HG03139 (cell line): ENCODE results near the gene SLC25A38.
"Not testable (repeated sequence)": the region's sequence is repeated elsewhere in the genome, so short reads cannot be mapped to it uniquely, and the experiment has no call there.

ENCODE experiments used
- ATAC-seq: cut with Tn5 transposase; IDR thresholded peaks from one replicate; pipeline ENCODE4 v1.9.1; 2021; ENCODE audit not compliant: unreplicated experiment

Gene SLC25A38

DNA sequence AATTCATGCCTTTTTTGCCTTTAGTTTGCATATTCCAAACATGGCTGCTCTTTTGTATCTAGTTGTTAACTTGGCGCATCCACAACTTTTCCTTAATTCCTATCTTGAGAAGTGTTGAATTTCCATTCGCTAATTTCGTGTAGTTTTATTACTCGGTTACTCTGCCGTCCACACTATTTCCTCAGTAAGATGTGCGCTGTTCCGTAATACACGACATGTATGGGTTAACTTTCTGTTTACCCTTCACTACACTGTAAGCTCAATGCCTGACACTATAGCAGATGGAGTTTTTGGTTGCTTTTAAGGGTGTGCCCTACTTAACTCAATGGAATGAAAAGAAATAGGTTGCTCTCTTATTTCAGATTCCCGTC, 24.1 kb downstream of the SLC25A38 start:
- ATAC-seq, result no peak

GRCh38 chr3:39407773-39408492, 24.8 kb downstream of the SLC25A38 start:
- ATAC-seq, result no peak

GRCh38 chr3:39408493-39409372, 25.6 kb downstream of the SLC25A38 start:
- ATAC-seq, result no peak

- no peak for ATAC-seq
Observed at GRCh38 chr3:39409514-39410136, 26.5 kb downstream of the SLC25A38 start.

GRCh38 chr3:39410893-39411292, 27.7 kb downstream of the SLC25A38 start:
- no peak for ATAC-seq

GRCh38 chr3:39412668-39413260, 29.6 kb downstream of the SLC25A38 start:
- ATAC-seq, result no peak

- ATAC-seq, result no peak
Observed at GRCh38 chr3:39413691-39414420, 30.7 kb downstream of the SLC25A38 start.

DNA sequence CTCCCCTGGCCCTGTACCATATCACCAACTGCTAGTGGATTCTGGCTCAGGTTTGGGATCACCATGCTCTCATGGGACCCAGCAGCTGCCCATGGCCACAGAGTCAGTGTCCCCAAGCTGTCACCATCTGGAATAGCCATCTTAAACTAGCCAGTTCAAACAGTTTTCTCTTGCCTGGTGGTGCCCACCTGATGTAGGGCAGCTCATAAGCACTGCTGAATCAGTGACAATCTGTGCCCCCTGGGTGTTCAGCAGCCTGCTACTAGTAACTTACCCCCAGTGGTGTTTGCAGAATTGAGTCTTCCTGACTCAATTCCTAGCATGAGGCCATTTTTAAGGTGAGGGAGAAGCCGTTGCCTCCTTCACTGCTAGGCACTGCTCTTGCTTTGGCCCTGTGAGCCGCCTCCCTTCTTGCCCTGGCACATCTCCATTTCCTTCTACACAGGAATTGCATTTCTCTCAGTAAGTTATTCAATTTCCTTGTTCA, 31.3 kb downstream of the SLC25A38 start:
- ATAC-seq, result no peak

DNA sequence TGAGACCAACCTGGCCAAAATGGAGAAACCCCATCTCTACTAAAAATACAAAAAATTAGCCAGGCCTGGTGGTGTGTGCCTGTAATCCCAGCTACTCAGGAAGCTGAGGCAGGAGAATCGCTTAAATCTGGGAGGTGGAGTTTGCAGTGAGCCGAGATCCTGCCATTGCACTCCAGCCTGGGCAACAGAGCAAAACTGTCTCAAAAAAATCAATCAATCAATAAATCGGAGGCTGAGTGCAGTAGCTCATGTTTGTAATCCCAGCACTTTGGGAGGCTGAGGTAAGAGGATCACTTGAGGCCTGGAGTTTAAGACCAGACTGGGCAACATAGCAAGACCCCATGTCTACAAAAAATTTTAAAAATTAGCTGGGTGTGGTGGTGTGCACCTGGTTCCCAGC, 32.1 kb downstream of the SLC25A38 start:
- not testable (repeated sequence) for ATAC-seq

- no peak for ATAC-seq
Observed at GRCh38 chr3:39415983-39416382, 32.8 kb downstream of the SLC25A38 start.

DNA sequence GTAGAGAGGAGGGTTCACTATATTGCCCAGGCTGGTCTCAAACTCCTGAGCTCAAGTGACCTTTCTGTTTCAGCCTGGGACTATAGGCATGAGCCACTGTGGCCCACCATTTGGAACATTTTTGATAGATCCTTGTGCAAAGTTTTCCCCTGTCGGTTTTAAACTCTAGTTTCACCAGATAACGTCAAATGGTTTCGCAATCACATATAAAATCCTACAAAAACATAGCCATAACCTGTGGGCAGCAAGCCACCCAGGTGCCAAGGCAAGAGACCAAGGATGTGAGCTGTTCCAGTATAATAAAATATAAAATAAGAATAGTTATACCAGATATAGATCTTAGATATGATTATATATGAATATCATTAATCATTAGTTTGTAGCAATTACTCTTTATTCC, 33.8 kb downstream of the SLC25A38 start:
- ATAC-seq, result not testable (repeated sequence)

- not testable (repeated sequence) for ATAC-seq
Observed at GRCh38 chr3:39418556-39419225, 35.5 kb downstream of the SLC25A38 start.

DNA sequence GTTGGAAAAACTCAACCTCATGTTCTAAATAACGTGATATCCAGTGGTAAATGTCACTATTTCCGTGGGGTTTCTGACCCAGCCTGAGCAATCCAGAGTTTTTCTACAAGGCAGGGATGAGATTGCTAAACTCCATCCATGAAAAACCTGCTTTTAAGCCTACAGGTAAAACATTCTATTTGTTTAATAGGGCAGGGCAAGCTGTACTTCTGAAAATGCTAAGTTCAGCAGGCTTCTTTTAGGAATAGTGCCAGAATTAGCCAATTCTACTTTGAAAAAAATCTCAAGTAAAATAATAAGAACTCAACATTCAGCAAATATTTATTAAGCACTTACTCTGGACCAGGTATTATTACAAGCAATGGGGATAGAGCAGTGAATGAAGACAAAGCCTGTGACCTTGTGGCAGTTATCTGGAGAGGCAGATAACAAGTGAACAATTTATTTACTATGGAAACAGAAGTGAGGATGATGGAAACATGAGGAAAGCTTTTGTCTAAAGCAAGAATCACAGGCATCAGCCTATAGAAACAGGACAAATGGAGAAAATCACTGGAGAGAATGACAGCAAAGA, 36.7 kb downstream of the SLC25A38 start:
- ATAC-seq, result no peak

GRCh38 chr3:39420543-39420942, 37.4 kb downstream of the SLC25A38 start:
- no peak for ATAC-seq

DNA sequence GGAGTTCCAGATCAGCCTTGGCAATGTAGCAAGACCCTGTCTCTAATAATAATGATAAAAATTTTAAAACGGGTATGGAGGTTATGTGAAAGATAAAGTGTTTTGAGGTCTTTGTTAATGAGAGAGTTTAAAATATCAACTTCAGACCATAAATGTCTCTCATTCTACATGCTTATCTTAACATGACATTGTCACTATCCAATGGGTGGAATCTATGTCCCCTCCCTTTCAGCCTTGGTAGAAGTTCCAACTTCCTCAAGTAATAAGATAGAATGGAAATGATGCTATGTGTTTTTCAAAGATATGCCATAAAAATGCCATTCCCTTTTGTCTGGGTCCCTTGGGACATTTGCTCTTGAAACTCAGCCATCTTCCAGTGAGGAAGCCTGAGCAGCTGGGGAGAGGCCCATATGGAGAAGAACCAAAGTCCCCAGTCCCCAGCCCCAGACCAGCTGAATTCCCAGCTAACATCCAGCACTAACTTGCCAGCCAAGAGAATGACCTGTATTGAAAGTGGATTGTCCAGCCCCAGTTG, 40.3 kb downstream of the SLC25A38 start:
- ATAC-seq, result no peak

- no peak for ATAC-seq
Observed at GRCh38 chr3:39426312-39426711, 43.1 kb downstream of the SLC25A38 start.

- ATAC-seq, result no peak
Observed at GRCh38 chr3:39427506-39427905, 44.3 kb downstream of the SLC25A38 start.

DNA sequence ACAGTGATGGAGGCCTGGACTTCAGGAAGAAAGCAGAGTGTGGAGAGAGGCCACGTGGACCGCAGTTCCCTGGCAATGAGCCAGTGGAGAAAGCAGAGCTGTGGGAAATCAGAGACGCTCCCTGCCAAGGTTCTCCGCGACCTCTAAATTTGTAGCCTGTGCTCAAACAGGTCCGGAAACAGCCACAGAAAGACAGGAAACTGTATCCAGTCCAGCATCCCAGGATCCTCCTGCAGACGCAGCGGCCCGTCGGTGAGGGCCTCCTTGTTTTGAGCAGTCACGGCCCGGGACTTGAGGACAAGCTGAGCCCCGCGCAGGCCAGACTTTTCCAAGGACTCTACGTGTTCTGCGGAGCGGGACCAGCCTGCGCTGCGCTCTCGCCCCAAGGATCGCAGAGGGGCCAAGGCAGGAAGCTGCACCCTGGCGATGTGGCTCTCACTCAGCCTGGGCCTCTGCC, 45.6 kb downstream of the SLC25A38 start:
- no peak for ATAC-seq

GRCh38 chr3:39429466-39429865, 46.3 kb downstream of the SLC25A38 start:
- no peak for ATAC-seq
